H1 (cell line): ENCODE data around the gene C16orf90. TPM values are rescaled to one million over a fixed set of nuclear protein-coding genes. Genes with fewer than 3 reads are reported as not detected.

Experiments used
- CTCF ChIA-PET: fragments of 300-600 bp; sonication (Branson Sonifier 250); formaldehyde crosslinking; loops from one replicate; lab custom pipeline; 2021; ENCODE audit not compliant: partially characterized antibody; lab: Charles Lee
- POLR2A ChIA-PET: fragments of 300-600 bp; sonication (Branson Sonifier 250); formaldehyde crosslinking; loops from one replicate; lab custom pipeline; 2021; ENCODE audit warnings: inconsistent platforms; ENCODE audit not compliant: partially characterized antibody; lab: Charles Lee
- DNase-seq, 2 experiments: peaks; one replicate each; pipeline versions ENCODE4 v3.0.0 to v3.0.0-alpha.2; 2010 to 2022; ENCODE audit warnings: low spot score in 2 of 2, low read depth in 1 of 2, mixed read lengths in 1 of 2
- FAIRE-seq: peaks from 2 replicates; lab custom pipeline; 2011; peaks lifted over from hg19 to GRCh38; lab: Jason Lieb, UNC
- H2AFZ ChIP-seq: 2 replicates; pipeline ENCODE4 v1.8.1; 2012; ENCODE audit warnings: low read length, inconsistent platforms
- H2AK5ac ChIP-seq: 2 replicates; pipeline ENCODE4 v1.6.1; 2013; ENCODE audit warnings: low read depth, low read length
- H2BK120ac ChIP-seq: replicated peaks from 2 replicates; pipeline ENCODE3; 2013; ENCODE audit warnings: low read depth, low read length, inconsistent platforms
- H2BK12ac ChIP-seq: 2 replicates; pipeline ENCODE4 v1.6.1; 2013; ENCODE audit warnings: low read depth, low read length
- H2BK15ac ChIP-seq: 2 replicates; pipeline ENCODE4 v1.6.1; 2013; ENCODE audit warnings: low read length
- H2BK20ac ChIP-seq: 2 replicates; pipeline ENCODE4 v1.6.1; 2013; ENCODE audit warnings: low read length
- H2BK5ac ChIP-seq: 2 replicates; pipeline ENCODE4 v1.6.1; 2013; ENCODE audit warnings: low read depth, low read length
- H3K14ac ChIP-seq: 2 replicates; pipeline ENCODE4 v1.6.1; 2013; ENCODE audit warnings: inconsistent platforms; ENCODE audit not compliant: insufficient read length
- H3K18ac ChIP-seq: 2 replicates; pipeline ENCODE4 v1.6.1; 2013; ENCODE audit warnings: low read length; ENCODE audit errors: extremely low read depth
- H3K23ac ChIP-seq: 2 replicates; pipeline ENCODE4 v1.6.1; 2013; ENCODE audit warnings: inconsistent platforms; ENCODE audit not compliant: insufficient read length
- H3K23me2 ChIP-seq: 2 replicates; pipeline ENCODE4 v1.6.1; 2013; ENCODE audit warnings: low read depth, low read length
- H3K27ac ChIP-seq: 2 replicates; pipeline ENCODE4 v1.6.1; 2011; ENCODE audit warnings: low read depth, low read length, inconsistent platforms
- H3K27me3 ChIP-seq, 4 experiments: replicated peaks in 1 of 4; 1 replicate in 1 of 4; 2 replicates in 3 of 4; pipeline versions ENCODE4 v1.6.1 to v1.8.1; 2011 to 2013; ENCODE audit warnings: low read length in 3 of 4, mild to moderate bottlenecking in 3 of 4, inconsistent platforms in 2 of 4, mixed read lengths in 2 of 4, moderate library complexity in 1 of 4; ENCODE audit not compliant: control insufficient read depth in 3 of 4, insufficient read depth in 3 of 4; ENCODE audit errors: extremely low read depth in 1 of 4
- H3K36me3 ChIP-seq, 4 experiments: 2 replicates each; pipeline versions ENCODE4 v1.6.1 to v1.8.1; 2011 to 2013; ENCODE audit warnings: mild to moderate bottlenecking in 4 of 4, low read length in 3 of 4, moderate library complexity in 2 of 4, control low read depth in 1 of 4, inconsistent platforms in 1 of 4; ENCODE audit not compliant: insufficient read depth in 4 of 4, control insufficient read depth in 2 of 4
- H3K4ac ChIP-seq: replicated peaks from 2 replicates; pipeline ENCODE3; 2013; ENCODE audit warnings: low read length, low read depth, mixed read lengths, inconsistent platforms; ENCODE audit not compliant: insufficient read length
- H3K4me1 ChIP-seq, 4 experiments: replicated peaks in 1 of 4; 1 replicate in 1 of 4; 2 replicates in 3 of 4; pipeline versions ENCODE4 v1.6.1 to v1.8.1; 2011 to 2013; ENCODE audit warnings: low read length in 3 of 4, inconsistent platforms in 2 of 4, mixed read lengths in 1 of 4; ENCODE audit not compliant: insufficient read depth in 4 of 4, control insufficient read depth in 3 of 4
- H3K4me2 ChIP-seq, 2 experiments: 2 replicates each; pipeline versions ENCODE4 v1.6.1 to v1.8.1; 2011 to 2013; ENCODE audit warnings: low read depth in 2 of 2, low read length in 2 of 2, control low read depth in 1 of 2, inconsistent platforms in 1 of 2, mild to moderate bottlenecking in 1 of 2; ENCODE audit not compliant: insufficient read depth in 1 of 2
- H3K4me3 ChIP-seq, 4 experiments: fragments of 200-600, 300-600 bp in 1 of 4; sonication (generic), shearing (Covaris generic), sonication (Bioruptor Twin) in 1 of 4; 2 replicates each; pipeline versions ENCODE4 v1.5.1 to v1.8.1; 2011 to 2016; ENCODE audit warnings: low read length in 4 of 4, low read depth in 3 of 4, control low read depth in 2 of 4, inconsistent platforms in 2 of 4, mild to moderate bottlenecking in 2 of 4, mixed read lengths in 1 of 4, moderate library complexity in 1 of 4; ENCODE audit not compliant: insufficient read depth in 2 of 4; ENCODE audit errors: extremely low read depth in 1 of 4
- H3K56ac ChIP-seq: replicated peaks from 2 replicates; pipeline ENCODE3; 2013; ENCODE audit warnings: low read depth, mild to moderate bottlenecking, mixed read lengths, low read length, inconsistent platforms; ENCODE audit not compliant: insufficient read length
- H3K79me1 ChIP-seq: 2 replicates; pipeline ENCODE4 v1.6.1; 2013; ENCODE audit warnings: low read depth, low read length, control low read depth
- H3K79me2 ChIP-seq, 2 experiments: 2 replicates each; pipeline versions ENCODE4 v1.6.1 to v1.8.1; 2012 to 2013; ENCODE audit warnings: low read length in 2 of 2, mild to moderate bottlenecking in 2 of 2, inconsistent platforms in 1 of 2; ENCODE audit not compliant: insufficient read depth in 2 of 2, control insufficient read depth in 1 of 2
- H3K9ac ChIP-seq, 4 experiments: replicated peaks in 1 of 4; 1 replicate in 1 of 4; 2 replicates in 3 of 4; pipeline versions ENCODE4 v1.6.1 to v1.8.1; 2011 to 2013; ENCODE audit warnings: low read depth in 3 of 4, low read length in 3 of 4, control low read depth in 2 of 4, mild to moderate bottlenecking in 2 of 4, moderate library complexity in 2 of 4, inconsistent platforms in 1 of 4; ENCODE audit errors: extremely low read depth in 1 of 4
- H3K9me3 ChIP-seq, 2 experiments: 2 replicates each; pipeline versions ENCODE4 v1.6.1 to v1.8.1; 2012 to 2013; ENCODE audit warnings: mild to moderate bottlenecking in 2 of 2, moderate library complexity in 2 of 2, control low read depth in 1 of 2, inconsistent platforms in 1 of 2, low read depth in 1 of 2, low read length in 1 of 2, mixed read lengths in 1 of 2; ENCODE audit not compliant: insufficient read depth in 2 of 2
- H4K20me1 ChIP-seq, 2 experiments: replicated peaks in 1 of 2; 2 replicates each; pipeline versions ENCODE3 to v1.8.1; 2011 to 2013; ENCODE audit warnings: inconsistent platforms in 2 of 2, low read length in 2 of 2, mild to moderate bottlenecking in 1 of 2; ENCODE audit not compliant: insufficient read depth in 2 of 2, control insufficient read depth in 1 of 2
- H4K5ac ChIP-seq: 2 replicates; pipeline ENCODE4 v1.6.1; 2013; ENCODE audit warnings: low read length, low read depth, mixed read lengths, inconsistent platforms; ENCODE audit not compliant: insufficient read length
- H4K8ac ChIP-seq: 2 replicates; pipeline ENCODE4 v1.8.0; 2013; ENCODE audit warnings: mild to moderate bottlenecking, moderate library complexity, low read length, inconsistent platforms; ENCODE audit not compliant: insufficient read depth; ENCODE audit errors: extremely low read depth
- H4K91ac ChIP-seq: replicated peaks from 2 replicates; pipeline ENCODE3; 2013; ENCODE audit warnings: low read length, mixed read lengths, inconsistent platforms; ENCODE audit not compliant: insufficient read length
- BCL11A ChIP-seq, 2 experiments: IDR thresholded peaks; one replicate each; pipeline ENCODE4 v1.6.1; 2011; ENCODE audit warnings: low read depth in 2 of 2, low read length in 2 of 2, mild to moderate bottlenecking in 2 of 2
- CBX8 ChIP-seq: fragments of 300-800, 300-1000 bp; sonication (generic); IDR thresholded peaks from 2 replicates; pipeline ENCODE4 v1.7.1; 2016; ENCODE audit warnings: low read depth, low read length, borderline replicate concordance
- CEBPB ChIP-seq: IDR thresholded peaks from 2 replicates; pipeline ENCODE4 v1.6.1; 2012; ENCODE audit warnings: low read depth, low read length
- CTCF ChIP-seq, 3 experiments: IDR thresholded peaks; 1 replicate in 2 of 3; 2 replicates in 1 of 3; pipeline versions ENCODE4 v1.5.1 to v1.6.1; 2011; ENCODE audit warnings: low read length in 3 of 3, mild to moderate bottlenecking in 3 of 3, inconsistent platforms in 2 of 3, low read depth in 1 of 3, moderate library complexity in 1 of 3; ENCODE audit not compliant: insufficient read depth in 1 of 3; ENCODE audit errors: control extremely low read depth in 1 of 3
- EGR1 ChIP-seq: IDR thresholded peaks from 2 replicates; pipeline ENCODE4 v1.6.1; 2011; ENCODE audit warnings: low read depth, low read length, borderline replicate concordance
- GTF2F1 ChIP-seq: IDR thresholded peaks from 2 replicates; pipeline ENCODE4 v1.6.1; 2012; ENCODE audit warnings: low read depth, low read length, improper control_type of control experiment, borderline replicate concordance
- MAFK ChIP-seq: IDR thresholded peaks from 2 replicates; pipeline ENCODE4 v1.6.1; 2012; ENCODE audit warnings: low read depth, mild to moderate bottlenecking, improper control_type of control experiment, low read length
- POU5F1 ChIP-seq: IDR thresholded peaks from 2 replicates; pipeline ENCODE4 v1.6.1; 2011; ENCODE audit warnings: low read depth, mild to moderate bottlenecking, low read length, moderate library complexity
- RBBP5 ChIP-seq: IDR thresholded peaks from 2 replicates; pipeline ENCODE4 v1.7.1; 2012; ENCODE audit warnings: low read depth, mild to moderate bottlenecking, inconsistent platforms, low read length, moderate library complexity, borderline replicate concordance
- RXRA ChIP-seq: IDR thresholded peaks from 2 replicates; pipeline ENCODE4 v1.6.1; 2011; ENCODE audit warnings: low read depth, mild to moderate bottlenecking, low read length, moderate library complexity; ENCODE audit not compliant: insufficient read depth
- SP4 ChIP-seq: IDR thresholded peaks from 2 replicates; pipeline ENCODE4 v1.6.1; 2012; ENCODE audit warnings: low read length, inconsistent platforms
- ZNF274 ChIP-seq: IDR thresholded peaks from 2 replicates; pipeline ENCODE4 v1.7.0; 2012; ENCODE audit warnings: low read length, borderline replicate concordance; ENCODE audit errors: extremely low read depth
- WGBS, 2 experiments: shearing (Covaris generic) in 1 of 2; methylation state at CpG; one replicate each; pipeline versions ENCODE4 v1.1.6 to v1.1.7; 2013 to 2015; ENCODE audit warnings: low lambda C conversion rate in 2 of 2, mixed read lengths in 2 of 2, inconsistent platforms in 1 of 2, low coverage in 1 of 2, missing lambda C conversion rate in 1 of 2; ENCODE audit not compliant: insufficient replicate concordance in 2 of 2, insufficient coverage in 1 of 2, insufficient read length in 1 of 2; ENCODE audit errors: extremely low coverage in 1 of 2, missing lambda C conversion rate in 1 of 2; 5-methylcytosine and 5-hydroxymethylcytosine counted together
- polyA plus RNA-seq, 7 experiments: library from polyadenylated mRNA; depleted of rRNA in 3 of 7; stranded (reverse) in 5 of 7; unstranded in 2 of 7; fragments of >200 nt in 5 of 7; fragments of 200-250 nt in 2 of 7; gene quantifications; 1 replicate in 5 of 7; 2 replicates in 1 of 7; 4 replicates in 1 of 7; pipeline versions ENCODE4 v1.2.1 to v1.2.3, GENCODE V29; 2011 to 2013; ENCODE audit warnings: missing spikeins in 2 of 7, mixed read lengths in 2 of 7
- total RNA-seq: library from RNA; stranded (reverse); fragmentation: NEBNext Ultra II Directional; extraction: Animal tissue kit (Norgen Biotek cat#: 25700); gene quantifications from 2 replicates; pipeline ENCODE4 v1.2.1, GENCODE V29; 2021

Gene C16orf90
- total and polyA plus RNA-seq, 2 of the 8 experiments (the other 6 are each of a cell fraction or from before 2014, with no cell fraction given), result not detected

DNA sequence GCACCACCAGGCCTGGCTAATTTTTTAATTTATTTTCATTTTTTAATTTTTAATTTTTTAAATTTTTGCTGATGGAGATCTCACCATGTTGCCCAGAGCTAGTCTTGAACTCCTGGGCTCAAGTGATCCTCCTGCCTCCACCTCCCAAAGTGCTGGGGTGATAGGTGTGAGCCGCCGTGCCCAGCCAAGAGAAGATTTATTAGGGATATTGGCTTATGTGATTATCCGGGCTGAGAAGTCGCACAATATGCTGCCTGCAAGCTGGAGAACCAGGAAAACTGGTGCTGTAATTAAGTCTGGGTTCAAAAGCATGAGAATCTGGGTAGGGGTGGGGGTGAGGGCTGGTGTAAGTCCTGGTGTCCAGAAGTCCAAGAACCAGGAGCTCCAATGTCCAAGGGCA is 2.5 kb upstream of the C16orf90 start:
- Histone ChIP-seq H4K20me1 (no peaks in the 10 kb centered on the region), H3K9me3 (no peaks in the 10 kb centered on the region), H2BK5ac (no peak overlapping the region), H3K23me2 (peaks cover 2% of the 10 kb centered on the region), H3K14ac (no peak overlapping the region), H2BK120ac (no peak overlapping the region), H2BK20ac (no peak overlapping the region), H2BK15ac (no peak overlapping the region), H3K18ac (no peak overlapping the region), H3K79me2 (no peaks in the 10 kb centered on the region), H2AK5ac (no peak overlapping the region), H3K9ac (no peak overlapping the region), H3K23ac (no peak overlapping the region), H2BK12ac (no peak overlapping the region), H3K4me3 (no peak overlapping the region), H3K79me1 (no peaks in the 10 kb centered on the region), H3K56ac (no peak overlapping the region), H4K91ac (no peak overlapping the region), H4K8ac (no peak overlapping the region), H2AFZ (no peak overlapping the region), H3K4ac (no peak overlapping the region), H4K5ac (no peak overlapping the region), H3K4me1 (peaks cover 0 to 5% (median 0%) of the 10 kb centered on the region in 4 experiments; a peak in 1 of 7 replicates), H3K27ac (no peak overlapping the region), H3K4me2 (no peak overlapping the region), H3K27me3 (no peaks in the 10 kb centered on the region), H3K36me3 (no peaks in the 10 kb centered on the region)
- no peak for FAIRE-seq
- ChIA-PET POLR2A (interaction anchor here (0.6 to 1.4 kb wide), 2 partner anchors 39 to 434 kb away, joined by 3 to 4 read pairs; no protein-coding TSS in a partner anchor), CTCF (interaction anchor here (0.8 to 6.3 kb wide), 3 partner anchors 12 to 34 kb away, joined by 3 to 27 read pairs (median 3); no protein-coding TSS in a partner anchor)
- no peak for DNase-seq
- 97% methylated on average over 4 of the region's 4 CpGs; no CpG with 5 or more reads in 1 of the 2 experiments for WGBS, 2 experiments
- TF ChIP-seq SP4 (no peak), BCL11A (IDR thresholded peaks at IDR 0.05; ENCODE audit: low read depth in 2 of 2, low read length in 2 of 2) (no peak), CEBPB (no peak), CBX8 (no peak), POU5F1 (no peak), CTCF (IDR thresholded peaks at IDR 0.05; ENCODE audit: control extremely low read depth in 1 of 3, insufficient read depth in 1 of 3, low read depth in 1 of 3, low read length in 3 of 3) (no peak), RXRA (no peak), GTF2F1 (no peak), EGR1 (no peak), RBBP5 (no peak), ZNF274 (no peak), MAFK (no peak)
